IMR-90 (cell line): ENCODE results near the gene CHP1.

Experiments used
- BHLHE40 ChIP-seq: fragments of 150-350 bp; IDR thresholded peaks from 2 replicates; pipeline ENCODE4 v1.6.1; 2016; ENCODE audit warnings: mild to moderate bottlenecking, low read depth, low read length
- CEBPB ChIP-seq: IDR thresholded peaks from 2 replicates; pipeline ENCODE4 v1.6.1; 2012; ENCODE audit warnings: low read depth, low read length, improper control_type of control experiment
- FOS ChIP-seq: fragments of 150-350 bp; IDR thresholded peaks from 2 replicates; pipeline ENCODE4 v1.6.1; 2016; ENCODE audit warnings: low read depth, low read length
- MAFK ChIP-seq: IDR thresholded peaks from 2 replicates; pipeline ENCODE4 v1.6.1; 2012; ENCODE audit warnings: low read depth, low read length, improper control_type of control experiment
- MAZ ChIP-seq: IDR thresholded peaks from 2 replicates; pipeline ENCODE4 v1.6.1; 2012; ENCODE audit warnings: low read depth, mild to moderate bottlenecking, low read length, improper control_type of control experiment, moderate library complexity, borderline replicate concordance
- MXI1 ChIP-seq: IDR thresholded peaks from 2 replicates; pipeline ENCODE4 v1.6.1; 2012; ENCODE audit warnings: low read depth, mild to moderate bottlenecking, low read length, moderate library complexity, borderline replicate concordance
- POLR2A ChIP-seq: IDR thresholded peaks from 2 replicates; pipeline ENCODE4 v1.6.1; 2012; ENCODE audit warnings: mild to moderate bottlenecking, low read depth, low read length
- RAD21 ChIP-seq: IDR thresholded peaks from 2 replicates; pipeline ENCODE4 v1.6.1; 2012; ENCODE audit warnings: low read length, improper control_type of control experiment
- RCOR1 ChIP-seq: IDR thresholded peaks from 2 replicates; pipeline ENCODE4 v1.6.1; 2012; ENCODE audit warnings: mild to moderate bottlenecking, low read length, improper control_type of control experiment; ENCODE audit not compliant: insufficient replicate concordance
- RFX5 ChIP-seq: IDR thresholded peaks from 2 replicates; pipeline ENCODE4 v1.8.0; 2012; ENCODE audit warnings: low read depth, mild to moderate bottlenecking, low read length, moderate library complexity
- SMC3 ChIP-seq: fragments of 150-350 bp; IDR thresholded peaks from 2 replicates; pipeline ENCODE4 v1.6.1; 2016; ENCODE audit warnings: low read depth, mild to moderate bottlenecking, antibody characterized with exemption, low read length, moderate library complexity
- TF ChIP-seq, protein P1 (sequence below): conservative IDR thresholded peaks from 2 replicates; pipeline ENCODE4 v1.5.1; 2012; ENCODE audit warnings: mild to moderate bottlenecking, low read depth, low read length, improper control_type of control experiment
- TF ChIP-seq, protein P2 (sequence below): fragments of 150-350 bp; IDR thresholded peaks from 2 replicates; pipeline ENCODE4 v1.6.1; 2016; ENCODE audit warnings: low read depth, mild to moderate bottlenecking, low read length, moderate library complexity, borderline replicate concordance
- TF ChIP-seq, protein P3 (sequence below): fragments of 150-350 bp; IDR thresholded peaks from 2 replicates; pipeline ENCODE4 v1.6.1; 2017; ENCODE audit warnings: mild to moderate bottlenecking, antibody characterized with exemption, low read length, low read depth

GRCh38 chr15:41233367-41233771 is 2.3 kb downstream of the CHP1 start:
- TF ChIP-seq, protein P1, sequence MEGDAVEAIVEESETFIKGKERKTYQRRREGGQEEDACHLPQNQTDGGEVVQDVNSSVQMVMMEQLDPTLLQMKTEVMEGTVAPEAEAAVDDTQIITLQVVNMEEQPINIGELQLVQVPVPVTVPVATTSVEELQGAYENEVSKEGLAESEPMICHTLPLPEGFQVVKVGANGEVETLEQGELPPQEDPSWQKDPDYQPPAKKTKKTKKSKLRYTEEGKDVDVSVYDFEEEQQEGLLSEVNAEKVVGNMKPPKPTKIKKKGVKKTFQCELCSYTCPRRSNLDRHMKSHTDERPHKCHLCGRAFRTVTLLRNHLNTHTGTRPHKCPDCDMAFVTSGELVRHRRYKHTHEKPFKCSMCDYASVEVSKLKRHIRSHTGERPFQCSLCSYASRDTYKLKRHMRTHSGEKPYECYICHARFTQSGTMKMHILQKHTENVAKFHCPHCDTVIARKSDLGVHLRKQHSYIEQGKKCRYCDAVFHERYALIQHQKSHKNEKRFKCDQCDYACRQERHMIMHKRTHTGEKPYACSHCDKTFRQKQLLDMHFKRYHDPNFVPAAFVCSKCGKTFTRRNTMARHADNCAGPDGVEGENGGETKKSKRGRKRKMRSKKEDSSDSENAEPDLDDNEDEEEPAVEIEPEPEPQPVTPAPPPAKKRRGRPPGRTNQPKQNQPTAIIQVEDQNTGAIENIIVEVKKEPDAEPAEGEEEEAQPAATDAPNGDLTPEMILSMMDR: no peak
- TF ChIP-seq MAFK: no peak
- no peak for TF ChIP-seq POLR2A
- no peak for TF ChIP-seq RCOR1
- TF ChIP-seq MAZ: no peak
- TF ChIP-seq, protein P2, sequence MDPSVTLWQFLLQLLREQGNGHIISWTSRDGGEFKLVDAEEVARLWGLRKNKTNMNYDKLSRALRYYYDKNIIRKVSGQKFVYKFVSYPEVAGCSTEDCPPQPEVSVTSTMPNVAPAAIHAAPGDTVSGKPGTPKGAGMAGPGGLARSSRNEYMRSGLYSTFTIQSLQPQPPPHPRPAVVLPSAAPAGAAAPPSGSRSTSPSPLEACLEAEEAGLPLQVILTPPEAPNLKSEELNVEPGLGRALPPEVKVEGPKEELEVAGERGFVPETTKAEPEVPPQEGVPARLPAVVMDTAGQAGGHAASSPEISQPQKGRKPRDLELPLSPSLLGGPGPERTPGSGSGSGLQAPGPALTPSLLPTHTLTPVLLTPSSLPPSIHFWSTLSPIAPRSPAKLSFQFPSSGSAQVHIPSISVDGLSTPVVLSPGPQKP: no peak
- no peak for TF ChIP-seq RAD21
- TF ChIP-seq FOS: peak; percentile 55; the same call in 1 of the 2 replicates
- TF ChIP-seq, protein P3, sequence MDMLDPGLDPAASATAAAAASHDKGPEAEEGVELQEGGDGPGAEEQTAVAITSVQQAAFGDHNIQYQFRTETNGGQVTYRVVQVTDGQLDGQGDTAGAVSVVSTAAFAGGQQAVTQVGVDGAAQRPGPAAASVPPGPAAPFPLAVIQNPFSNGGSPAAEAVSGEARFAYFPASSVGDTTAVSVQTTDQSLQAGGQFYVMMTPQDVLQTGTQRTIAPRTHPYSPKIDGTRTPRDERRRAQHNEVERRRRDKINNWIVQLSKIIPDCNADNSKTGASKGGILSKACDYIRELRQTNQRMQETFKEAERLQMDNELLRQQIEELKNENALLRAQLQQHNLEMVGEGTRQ: no peak
- no peak for TF ChIP-seq SMC3
- no peak for TF ChIP-seq BHLHE40
- peak; percentile 49; the same call in 1 of the 2 replicates for TF ChIP-seq CEBPB
- TF ChIP-seq MXI1: peak; percentile 77; the same call in 1 of the 2 replicates
- no peak for TF ChIP-seq RFX5
